HepG2 (cell line): Measurements from ENCODE around the gene RPS6KA5. TPM values are rescaled to one million over a fixed set of nuclear protein-coding genes. Genes with fewer than 3 reads are reported as not detected.

Experiments used
- ATAC-seq: fragments of 200-7000 bp; cut with Tn5 transposase; 3 replicates; pipeline ENCODE4 v1.9.1; 2020; ENCODE audit warnings: mild to moderate bottlenecking, moderate library complexity
- BruUV-seq: library from RNA; stranded (reverse); fragments of 400-500 nt; replicated peaks from 2 replicates; lab custom pipeline; 2021; lab: Mats Ljungman, UMichigan
- CTCF ChIA-PET: fragments of 300-600 bp; formaldehyde crosslinking; extraction: SDS; loops from one replicate; lab custom pipeline; 2021; ENCODE audit warnings: low total read pairs, inconsistent platforms, low intra/inter-chr PET ratio; lab: Yijun Ruan, JAX
- POLR2A ChIA-PET: fragments of 350-600 bp; sonication (Branson Sonifier 250); formaldehyde crosslinking; loops from one replicate; lab custom pipeline; 2020; ENCODE audit warnings: antibody characterized with exemption, inconsistent platforms; lab: Yijun Ruan, JAX
- DNase-seq: peaks from one replicate; pipeline ENCODE4 v3.0.0-alpha.2; 2015; ENCODE audit warnings: low spot score
- FAIRE-seq: peaks from 3 replicates; lab custom pipeline; 2011; peaks lifted over from hg19 to GRCh38; lab: Jason Lieb, UNC
- H2AFZ ChIP-seq: one replicate; pipeline ENCODE4 v1.6.1; 2011; ENCODE audit warnings: low read length, inconsistent platforms
- H3K27ac ChIP-seq: fragments of 300-600 bp; 3 replicates; pipeline ENCODE4 v1.8.0; 2011; ENCODE audit warnings: mixed run types, mild to moderate bottlenecking, mixed read lengths, low read length, inconsistent platforms; ENCODE audit not compliant: insufficient read depth; ENCODE audit errors: extremely low read length
- H3K27me3 ChIP-seq, 2 experiments: fragments of 200-600 bp in 1 of 2; 2 replicates in 1 of 2; 3 replicates in 1 of 2; pipeline versions ENCODE4 v1.6.0 to v1.8.0; 2011; ENCODE audit warnings: low read length in 2 of 2, mild to moderate bottlenecking in 2 of 2, moderate library complexity in 2 of 2, inconsistent platforms in 1 of 2; ENCODE audit not compliant: insufficient read depth in 2 of 2, control insufficient read depth in 1 of 2
- H3K36me3 ChIP-seq, 2 experiments: fragments of 200-600 bp in 1 of 2; replicated peaks in 1 of 2; 2 replicates in 1 of 2; 3 replicates in 1 of 2; pipeline versions ENCODE4 v1.5.1 to v1.8.0; 2011; ENCODE audit warnings: low read length in 2 of 2, inconsistent platforms in 1 of 2; ENCODE audit not compliant: insufficient read depth in 2 of 2, control insufficient read depth in 1 of 2
- H3K4me1 ChIP-seq: 2 replicates; pipeline ENCODE4 v1.5.1; 2012; ENCODE audit warnings: low read length, inconsistent platforms; ENCODE audit not compliant: insufficient read depth
- H3K4me2 ChIP-seq: 2 replicates; pipeline ENCODE4 v1.6.0; 2011; ENCODE audit warnings: low read depth, low read length, inconsistent platforms
- H3K4me3 ChIP-seq, 3 experiments: fragments of 200-600 bp in 1 of 3; sonication (generic), shearing (Covaris generic) in 1 of 3; replicated peaks in 1 of 3; 2 replicates each; pipeline ENCODE4 v1.5.1; 2011 to 2016; ENCODE audit warnings: low read length in 3 of 3, inconsistent platforms in 2 of 3, low read depth in 2 of 3, mild to moderate bottlenecking in 2 of 3, control low read depth in 1 of 3, mixed read lengths in 1 of 3; ENCODE audit not compliant: insufficient read depth in 1 of 3
- H3K79me2 ChIP-seq: one replicate; pipeline ENCODE4 v1.6.1; 2011; ENCODE audit warnings: low read length, inconsistent platforms; ENCODE audit not compliant: insufficient read depth
- H3K9ac ChIP-seq: 2 replicates; pipeline ENCODE4 v1.6.0; 2011; ENCODE audit warnings: mild to moderate bottlenecking, low read depth, low read length, inconsistent platforms; ENCODE audit not compliant: insufficient read depth
- H3K9me3 ChIP-seq: 2 replicates; pipeline ENCODE4 v1.5.1; 2012; ENCODE audit warnings: mild to moderate bottlenecking, low read length
- H4K20me1 ChIP-seq: 2 replicates; pipeline ENCODE4 v1.6.0; 2011; ENCODE audit warnings: inconsistent platforms, mild to moderate bottlenecking, low read length, moderate library complexity; ENCODE audit not compliant: insufficient read depth
- GATAD1 ChIP-seq: IDR thresholded peaks from 2 replicates; pipeline ENCODE4 v1.6.1; 2016; ENCODE audit warnings: missing genetic modification reagents, missing compliant biosample characterization
- KDM5A ChIP-seq: fragments of 200-600 bp; sonication (generic); IDR thresholded peaks from 2 replicates; pipeline ENCODE4 v1.7.0; 2018; ENCODE audit warnings: antibody characterized with exemption, mild to moderate bottlenecking, low read length, borderline replicate concordance
- MTA1 ChIP-seq: sonication (generic); formaldehyde crosslinking; IDR thresholded peaks from 2 replicates; pipeline ENCODE4 v1.4.0; 2020; ENCODE audit warnings: missing genetic modification reagents, mild to moderate bottlenecking, borderline replicate concordance
- NFKBIZ ChIP-seq: IDR thresholded peaks from 2 replicates; pipeline ENCODE4 v1.6.1; 2018; ENCODE audit warnings: missing genetic modification reagents, missing compliant biosample characterization
- TBX3 ChIP-seq: fragments of 450-650 bp; IDR thresholded peaks from 2 replicates; pipeline ENCODE4 v1.6.1; 2017; ENCODE audit warnings: antibody characterized with exemption, mild to moderate bottlenecking, inconsistent platforms, borderline replicate concordance
- TSC22D2 ChIP-seq: sonication (generic); formaldehyde crosslinking; IDR thresholded peaks from 2 replicates; pipeline ENCODE4 v1.5.1; 2020; ENCODE audit warnings: missing genetic modification reagents, mild to moderate bottlenecking, borderline replicate concordance
- ZMYM2 ChIP-seq: sonication (generic); formaldehyde crosslinking; IDR thresholded peaks from 2 replicates; pipeline ENCODE4 v1.8.0; 2022; ENCODE audit warnings: mild to moderate bottlenecking, missing genetic modification reagents
- ZNF12 ChIP-seq: sonication (generic); formaldehyde crosslinking; IDR thresholded peaks from 2 replicates; pipeline ENCODE4 v1.5.0; 2020; ENCODE audit warnings: missing genetic modification reagents
- ZNF383 ChIP-seq: sonication (generic); formaldehyde crosslinking; IDR thresholded peaks from 2 replicates; pipeline ENCODE4 v1.4.0; 2020; ENCODE audit warnings: missing genetic modification reagents, mild to moderate bottlenecking, borderline replicate concordance
- ZNF496 ChIP-seq: sonication (generic); formaldehyde crosslinking; IDR thresholded peaks from 2 replicates; pipeline ENCODE4 v1.8.1; 2023; ENCODE audit warnings: mild to moderate bottlenecking, moderate library complexity, missing genetic modification reagents; ENCODE audit not compliant: insufficient replicate concordance
- ZNF556 ChIP-seq: sonication (generic); formaldehyde crosslinking; IDR thresholded peaks from 2 replicates; pipeline ENCODE4 v1.4.0; 2020; ENCODE audit warnings: mild to moderate bottlenecking, missing genetic modification reagents, borderline replicate concordance
- ZNF672 ChIP-seq: sonication (generic); formaldehyde crosslinking; IDR thresholded peaks from 2 replicates; pipeline ENCODE4 v1.8.1; 2022; ENCODE audit warnings: missing genetic modification reagents
- ZNF7 ChIP-seq: IDR thresholded peaks from 2 replicates; pipeline ENCODE4 v1.6.1; 2016; ENCODE audit warnings: missing biosample characterization, missing genetic modification reagents
- ZNF747 ChIP-seq: sonication (generic); formaldehyde crosslinking; IDR thresholded peaks from 2 replicates; pipeline ENCODE4 v1.8.1; 2023; ENCODE audit warnings: missing genetic modification reagents, mild to moderate bottlenecking, borderline replicate concordance
- ZSCAN5A ChIP-seq: sonication (generic); formaldehyde crosslinking; IDR thresholded peaks from 2 replicates; pipeline ENCODE4 v1.8.0; 2022; ENCODE audit warnings: mild to moderate bottlenecking, missing genetic modification reagents, borderline replicate concordance
- WGBS: methylation state at CpG from one replicate; pipeline ENCODE4 v1.1.6; 2017; ENCODE audit warnings: low lambda C conversion rate; 5-methylcytosine and 5-hydroxymethylcytosine counted together
- in situ Hi-C: cut with HindIII; loops from 2 replicates; pipeline ENCODE4 v1.10.0; 2017; ENCODE audit warnings: low pct_unique_long_range_greater_than_20kb; ENCODE audit not compliant: extremely low pct_ligation_motif_present
- intact Hi-C: fragments of 100-400 bp; cut with micrococcal nuclease; formaldehyde crosslinking; loops from one replicate; pipeline ENCODE4 v1.10.0; 2022; ENCODE audit not compliant: unreplicated experiment
- polyA plus RNA-seq, 8 experiments: library from polyadenylated mRNA; depleted of rRNA in 3 of 8; stranded (reverse) in 7 of 8; unstranded in 1 of 8; fragments of >200 nt; fragmentation: Illumina TruSeq in 4 of 8; extraction: Trizol in 4 of 8; gene quantifications; 2 replicates each; pipeline versions ENCODE4 v1.2.1 to v1.2.3, GENCODE V29; 2011 to 2016; ENCODE audit warnings: low read depth in 4 of 8, missing spikeins in 1 of 8, mixed read lengths in 1 of 8; ENCODE audit not compliant: insufficient read depth in 1 of 8
- total RNA-seq, 5 experiments: library from RNA; depleted of rRNA; stranded (reverse); fragments of >200 nt; fragmentation: Illumina TruSeq; extraction: Trizol; gene quantifications; 2 replicates each; pipeline ENCODE4 v1.2.3, GENCODE V29; 2016; ENCODE audit warnings: low read depth in 1 of 5
- TF ChIP-seq, protein P1 (sequence below): sonication (generic); formaldehyde crosslinking; IDR thresholded peaks from 2 replicates; pipeline ENCODE4 v1.5.0; 2020; ENCODE audit warnings: missing genetic modification reagents
- TF ChIP-seq, protein P2 (sequence below), 2 experiments: sonication (generic) in 1 of 2; formaldehyde crosslinking in 1 of 2; IDR thresholded peaks; 2 replicates each; pipeline versions ENCODE4 v1.4.0 to v1.6.1; 2018 to 2020; ENCODE audit warnings: missing genetic modification reagents in 2 of 2, borderline replicate concordance in 1 of 2, low read depth in 1 of 2, mild to moderate bottlenecking in 1 of 2, missing biosample characterization in 1 of 2
- TF ChIP-seq, protein P3 (sequence below): sonication (generic); formaldehyde crosslinking; IDR thresholded peaks from 2 replicates; pipeline ENCODE4 v1.5.1; 2020; ENCODE audit warnings: missing genetic modification reagents, mild to moderate bottlenecking, borderline replicate concordance

RPS6KA5 gene
- total and polyA plus RNA-seq, 2 of the 13 experiments (the other 11 are each of a cell fraction or from before 2014, with no cell fraction given): 0.50 to 0.58 TPM

GRCh38 chr14:91068642-91069041, 8.2 kb upstream of the RPS6KA5 start:
- Histone ChIP-seq H3K79me2 (no peaks in the 10 kb centered on the region), H3K9me3 (no peaks in the 10 kb centered on the region), H3K27me3 (no peaks in the 10 kb centered on the region; a peak in 1 of 5 replicates), H4K20me1 (no peaks in the 10 kb centered on the region), H3K36me3 (no peaks in the 10 kb centered on the region), H3K9ac (no peak overlapping the region), H3K4me3 (no peak overlapping the region), H3K27ac (no peak overlapping the region), H3K4me2 (no peak overlapping the region), H2AFZ (no peak overlapping the region), H3K4me1 (peaks cover 6% of the 10 kb centered on the region)
- ChIA-PET POLR2A (no interaction called here), CTCF (no interaction called here)
- no peak for TF ChIP-seq MTA1 (CRISPR knock-in tag)
- no peak for TF ChIP-seq ZNF12 (CRISPR knock-in tag)
- TF ChIP-seq, protein P1, sequence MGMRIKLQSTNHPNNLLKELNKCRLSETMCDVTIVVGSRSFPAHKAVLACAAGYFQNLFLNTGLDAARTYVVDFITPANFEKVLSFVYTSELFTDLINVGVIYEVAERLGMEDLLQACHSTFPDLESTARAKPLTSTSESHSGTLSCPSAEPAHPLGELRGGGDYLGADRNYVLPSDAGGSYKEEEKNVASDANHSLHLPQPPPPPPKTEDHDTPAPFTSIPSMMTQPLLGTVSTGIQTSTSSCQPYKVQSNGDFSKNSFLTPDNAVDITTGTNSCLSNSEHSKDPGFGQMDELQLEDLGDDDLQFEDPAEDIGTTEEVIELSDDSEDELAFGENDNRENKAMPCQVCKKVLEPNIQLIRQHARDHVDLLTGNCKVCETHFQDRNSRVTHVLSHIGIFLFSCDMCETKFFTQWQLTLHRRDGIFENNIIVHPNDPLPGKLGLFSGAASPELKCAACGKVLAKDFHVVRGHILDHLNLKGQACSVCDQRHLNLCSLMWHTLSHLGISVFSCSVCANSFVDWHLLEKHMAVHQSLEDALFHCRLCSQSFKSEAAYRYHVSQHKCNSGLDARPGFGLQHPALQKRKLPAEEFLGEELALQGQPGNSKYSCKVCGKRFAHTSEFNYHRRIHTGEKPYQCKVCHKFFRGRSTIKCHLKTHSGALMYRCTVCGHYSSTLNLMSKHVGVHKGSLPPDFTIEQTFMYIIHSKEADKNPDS (CRISPR knock-in tag): no peak
- no peak for TF ChIP-seq KDM5A
- no peak for TF ChIP-seq ZNF383 (CRISPR knock-in tag)
- no peak for TF ChIP-seq ZSCAN5A (CRISPR knock-in tag)
- TF ChIP-seq, protein P2, sequence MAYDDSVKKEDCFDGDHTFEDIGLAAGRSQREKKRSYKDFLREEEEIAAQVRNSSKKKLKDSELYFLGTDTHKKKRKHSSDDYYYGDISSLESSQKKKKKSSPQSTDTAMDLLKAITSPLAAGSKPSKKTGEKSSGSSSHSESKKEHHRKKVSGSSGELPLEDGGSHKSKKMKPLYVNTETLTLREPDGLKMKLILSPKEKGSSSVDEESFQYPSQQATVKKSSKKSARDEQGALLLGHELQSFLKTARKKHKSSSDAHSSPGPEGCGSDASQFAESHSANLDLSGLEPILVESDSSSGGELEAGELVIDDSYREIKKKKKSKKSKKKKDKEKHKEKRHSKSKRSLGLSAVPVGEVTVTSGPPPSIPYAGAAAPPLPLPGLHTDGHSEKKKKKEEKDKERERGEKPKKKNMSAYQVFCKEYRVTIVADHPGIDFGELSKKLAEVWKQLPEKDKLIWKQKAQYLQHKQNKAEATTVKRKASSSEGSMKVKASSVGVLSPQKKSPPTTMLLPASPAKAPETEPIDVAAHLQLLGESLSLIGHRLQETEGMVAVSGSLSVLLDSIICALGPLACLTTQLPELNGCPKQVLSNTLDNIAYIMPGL (CRISPR knock-in tag; IDR thresholded peaks at IDR 0.05; ENCODE audit: borderline replicate concordance in 1 of 2, low read depth in 1 of 2): no peak
- no peak for TF ChIP-seq ZNF672
- no peak for TF ChIP-seq ZNF496 (CRISPR knock-in tag)
- no peak for TF ChIP-seq ZNF747
- no peak for TF ChIP-seq ZNF7 (CRISPR knock-in tag)
- no peak for TF ChIP-seq GATAD1 (CRISPR knock-in tag)
- TF ChIP-seq, protein P3, sequence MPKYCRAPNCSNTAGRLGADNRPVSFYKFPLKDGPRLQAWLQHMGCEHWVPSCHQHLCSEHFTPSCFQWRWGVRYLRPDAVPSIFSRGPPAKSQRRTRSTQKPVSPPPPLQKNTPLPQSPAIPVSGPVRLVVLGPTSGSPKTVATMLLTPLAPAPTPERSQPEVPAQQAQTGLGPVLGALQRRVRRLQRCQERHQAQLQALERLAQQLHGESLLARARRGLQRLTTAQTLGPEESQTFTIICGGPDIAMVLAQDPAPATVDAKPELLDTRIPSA (CRISPR knock-in tag): no peak
- no peak for TF ChIP-seq NFKBIZ (CRISPR knock-in tag)
- no peak for TF ChIP-seq TSC22D2 (CRISPR knock-in tag)
- no peak for TF ChIP-seq ZMYM2 (CRISPR knock-in tag)
- no peak for TF ChIP-seq ZNF556 (CRISPR knock-in tag)
- TF ChIP-seq TBX3: no peak
- BruUV-seq: no TSS peak
- in situ Hi-C loops (no loop called here), intact Hi-C loops (loop anchor here (10.0 kb wide), 2 partner anchors 106 to 164 kb away; no protein-coding TSS in a partner anchor)
- ATAC-seq: no peak
- 29% methylated on average over 2 of the region's 2 CpGs for WGBS
- no peak for FAIRE-seq
- no peak for DNase-seq
